IMR-90 (cell line): Measurements from ENCODE around the gene VPS33A. TPM values are rescaled to one million over a fixed set of nuclear protein-coding genes. Genes with fewer than 3 reads are reported as not detected.

Source experiments
- ATAC-seq: fragments of 200-7000 bp; cut with Tn5 transposase; 2 replicates; pipeline ENCODE4 v1.9.1; 2020; ENCODE audit warnings: low read depth, mild to moderate bottlenecking, moderate library complexity
- BruUV-seq: library from RNA; stranded (reverse); fragments of 400-500 nt; replicated peaks from 2 replicates; lab custom pipeline; 2021; lab: Mats Ljungman, UMichigan
- CTCF ChIA-PET: fragments of 300-600 bp; formaldehyde crosslinking; extraction: SDS; loops from one replicate; lab custom pipeline; 2021; ENCODE audit warnings: antibody characterized with exemption; lab: Yijun Ruan, JAX
- POLR2A ChIA-PET: fragments of 300-600 bp; sonication (Branson Sonifier 250); formaldehyde crosslinking; loops from one replicate; lab custom pipeline; 2022; ENCODE audit warnings: antibody characterized with exemption; ENCODE audit not compliant: unreplicated experiment; lab: Charles Lee
- DNase-seq: peaks from one replicate; pipeline ENCODE4 v3.0.0; 2013
- H2AFZ ChIP-seq: replicated peaks from 2 replicates; pipeline ENCODE3; 2013; ENCODE audit warnings: low read length, mild to moderate bottlenecking; ENCODE audit not compliant: poor library complexity
- H2AK5ac ChIP-seq: 2 replicates; pipeline ENCODE4 v1.6.1; 2013; ENCODE audit warnings: low read depth, low read length, inconsistent platforms
- H2AK9ac ChIP-seq: replicated peaks from 2 replicates; pipeline ENCODE3; 2013; ENCODE audit warnings: mild to moderate bottlenecking, low read depth, low read length, moderate library complexity; ENCODE audit not compliant: poor library complexity
- H2BK120ac ChIP-seq: 2 replicates; pipeline ENCODE4 v1.6.1; 2013; ENCODE audit warnings: low read depth, low read length, inconsistent platforms
- H2BK15ac ChIP-seq: 3 replicates; pipeline ENCODE4 v1.6.1; 2013; ENCODE audit warnings: low read depth, low read length, inconsistent platforms
- H2BK20ac ChIP-seq: 2 replicates; pipeline ENCODE4 v1.6.1; 2013; ENCODE audit warnings: low read depth, mild to moderate bottlenecking, inconsistent platforms, low read length, moderate library complexity
- H2BK5ac ChIP-seq: 2 replicates; pipeline ENCODE4 v1.6.1; 2013; ENCODE audit warnings: mild to moderate bottlenecking, low read depth, low read length, inconsistent platforms; ENCODE audit not compliant: poor library complexity, severe bottlenecking
- H3K14ac ChIP-seq: replicated peaks from 2 replicates; pipeline ENCODE4 v1.6.1; 2013; ENCODE audit warnings: low read depth, low read length, inconsistent platforms
- H3K18ac ChIP-seq: 2 replicates; pipeline ENCODE4 v1.6.1; 2013; ENCODE audit warnings: low read depth, low read length, control low read depth
- H3K23ac ChIP-seq: 2 replicates; pipeline ENCODE4 v1.6.1; 2013; ENCODE audit warnings: low read depth, low read length, inconsistent platforms
- H3K27ac ChIP-seq: 2 replicates; pipeline ENCODE4 v1.5.1; 2013; ENCODE audit warnings: mild to moderate bottlenecking, control low read depth, low read length; ENCODE audit not compliant: insufficient read depth
- H3K27me3 ChIP-seq: 2 replicates; pipeline ENCODE4 v1.6.1; 2013; ENCODE audit warnings: low read length; ENCODE audit not compliant: control insufficient read depth, insufficient read depth
- H3K36me3 ChIP-seq: 2 replicates; pipeline ENCODE4 v1.6.1; 2013; ENCODE audit warnings: low read length, mixed read lengths; ENCODE audit not compliant: control insufficient read depth, insufficient read depth
- H3K4ac ChIP-seq: 2 replicates; pipeline ENCODE4 v1.6.1; 2013; ENCODE audit warnings: low read depth, low read length, inconsistent platforms
- H3K4me1 ChIP-seq: 2 replicates; pipeline ENCODE4 v1.6.1; 2013; ENCODE audit warnings: low read length, mixed read lengths; ENCODE audit not compliant: control insufficient read depth, insufficient read depth
- H3K4me2 ChIP-seq: 2 replicates; pipeline ENCODE4 v1.6.1; 2013; ENCODE audit warnings: low read depth, mild to moderate bottlenecking, control low read depth, low read length, moderate library complexity
- H3K4me3 ChIP-seq: 2 replicates; pipeline ENCODE4 v1.5.1; 2013; ENCODE audit warnings: low read depth, mild to moderate bottlenecking, control low read depth, low read length, moderate library complexity; ENCODE audit not compliant: insufficient read depth
- H3K56ac ChIP-seq: 2 replicates; pipeline ENCODE4 v1.6.1; 2013; ENCODE audit warnings: low read length, inconsistent platforms; ENCODE audit not compliant: insufficient read depth; ENCODE audit errors: extremely low read depth
- H3K79me1 ChIP-seq, 2 experiments: 2 replicates each; pipeline ENCODE4 v1.6.1; 2013; ENCODE audit warnings: low read length in 2 of 2, inconsistent platforms in 1 of 2, low read depth in 1 of 2
- H3K9ac ChIP-seq: 2 replicates; pipeline ENCODE4 v1.6.1; 2013; ENCODE audit warnings: low read depth, low read length, control low read depth
- H3K9me1 ChIP-seq: 2 replicates; pipeline ENCODE4 v1.6.1; 2013; ENCODE audit warnings: low read length, inconsistent platforms; ENCODE audit not compliant: insufficient read depth
- H3K9me3 ChIP-seq: 2 replicates; pipeline ENCODE4 v1.6.1; 2013; ENCODE audit warnings: low read length; ENCODE audit not compliant: control insufficient read depth, insufficient read depth
- H4K20me1 ChIP-seq: 2 replicates; pipeline ENCODE4 v1.6.1; 2013; ENCODE audit warnings: low read length, inconsistent platforms; ENCODE audit not compliant: insufficient read depth
- H4K5ac ChIP-seq: 2 replicates; pipeline ENCODE4 v1.6.1; 2013; ENCODE audit warnings: mild to moderate bottlenecking, low read depth, low read length, control low read depth
- H4K8ac ChIP-seq, 2 experiments: 2 replicates each; pipeline ENCODE4 v1.6.1; 2013; ENCODE audit warnings: low read depth in 2 of 2, low read length in 2 of 2, control low read depth in 1 of 2, inconsistent platforms in 1 of 2
- H4K91ac ChIP-seq: 2 replicates; pipeline ENCODE4 v1.6.1; 2013; ENCODE audit warnings: low read depth, low read length, inconsistent platforms; ENCODE audit not compliant: insufficient read depth
- BHLHE40 ChIP-seq: fragments of 150-350 bp; IDR thresholded peaks from 2 replicates; pipeline ENCODE4 v1.6.1; 2016; ENCODE audit warnings: mild to moderate bottlenecking, low read depth, low read length
- CEBPB ChIP-seq: IDR thresholded peaks from 2 replicates; pipeline ENCODE4 v1.6.1; 2012; ENCODE audit warnings: low read depth, low read length, improper control_type of control experiment
- CHD1 ChIP-seq: IDR thresholded peaks from 2 replicates; pipeline ENCODE4 v1.6.1; 2012; ENCODE audit warnings: low read depth, low read length, improper control_type of control experiment
- FOS ChIP-seq: fragments of 150-350 bp; IDR thresholded peaks from 2 replicates; pipeline ENCODE4 v1.6.1; 2016; ENCODE audit warnings: low read depth, low read length
- MAFK ChIP-seq: IDR thresholded peaks from 2 replicates; pipeline ENCODE4 v1.6.1; 2012; ENCODE audit warnings: low read depth, low read length, improper control_type of control experiment
- MAZ ChIP-seq: IDR thresholded peaks from 2 replicates; pipeline ENCODE4 v1.6.1; 2012; ENCODE audit warnings: low read depth, mild to moderate bottlenecking, low read length, improper control_type of control experiment, moderate library complexity, borderline replicate concordance
- MXI1 ChIP-seq: IDR thresholded peaks from 2 replicates; pipeline ENCODE4 v1.6.1; 2012; ENCODE audit warnings: low read depth, mild to moderate bottlenecking, low read length, moderate library complexity, borderline replicate concordance
- NFE2L2 ChIP-seq: fragments of 150-350 bp; IDR thresholded peaks from 2 replicates; pipeline ENCODE4 v1.6.1; 2016; ENCODE audit warnings: low read depth, mild to moderate bottlenecking, low read length
- POLR2A ChIP-seq: IDR thresholded peaks from 2 replicates; pipeline ENCODE4 v1.6.1; 2012; ENCODE audit warnings: mild to moderate bottlenecking, low read depth, low read length
- RAD21 ChIP-seq: IDR thresholded peaks from 2 replicates; pipeline ENCODE4 v1.6.1; 2012; ENCODE audit warnings: low read length, improper control_type of control experiment
- RCOR1 ChIP-seq: IDR thresholded peaks from 2 replicates; pipeline ENCODE4 v1.6.1; 2012; ENCODE audit warnings: mild to moderate bottlenecking, low read length, improper control_type of control experiment; ENCODE audit not compliant: insufficient replicate concordance
- RFX5 ChIP-seq: IDR thresholded peaks from 2 replicates; pipeline ENCODE4 v1.8.0; 2012; ENCODE audit warnings: low read depth, mild to moderate bottlenecking, low read length, moderate library complexity
- USF2 ChIP-seq: fragments of 150-350 bp; IDR thresholded peaks from 2 replicates; pipeline ENCODE4 v1.6.1; 2017; ENCODE audit warnings: mild to moderate bottlenecking, antibody characterized with exemption, low read length, low read depth
- WGBS, 2 experiments: methylation state at CpG; one replicate each; pipeline versions ENCODE4 v1.1.5 to v1.1.7; 2013; ENCODE audit warnings: missing lambda C conversion rate in 2 of 2; ENCODE audit not compliant: insufficient read length in 1 of 2; ENCODE audit errors: extremely low coverage in 2 of 2; 5-methylcytosine and 5-hydroxymethylcytosine counted together
- dilution Hi-C: fragments of 300-500 bp; cut with HindIII; formaldehyde crosslinking; loops from one replicate; pipeline ENCODE4 v1.14.3; 2018; ENCODE audit warnings: low sequenced_read_pairs; ENCODE audit not compliant: unreplicated experiment
- in situ Hi-C: fragments of 300-500 bp; cut with MboI; formaldehyde crosslinking; loops from 3 replicates; pipeline ENCODE4 v1.14.3; 2019; ENCODE audit warnings: low sequenced_read_pairs, inconsistent platforms, mixed read lengths
- intact Hi-C: fragments of 100-400 bp; cut with micrococcal nuclease; formaldehyde crosslinking; loops from 2 replicates; pipeline ENCODE4 v1.10.0; 2022
- polyA plus RNA-seq, 3 experiments: library from polyadenylated mRNA; depleted of rRNA; stranded (reverse); fragments of >200 nt; gene quantifications; 2 replicates each; pipeline ENCODE4 v1.2.3, GENCODE V29; 2012; ENCODE audit warnings: low replicate concordance in 1 of 3
- total RNA-seq: library from RNA; depleted of rRNA; stranded (reverse); fragments of >200 nt; gene quantifications from 2 replicates; pipeline ENCODE4 v1.2.3, GENCODE V29; 2012
- TF ChIP-seq, protein P1 (sequence below): fragments of 150-350 bp; IDR thresholded peaks from 2 replicates; pipeline ENCODE4 v1.6.1; 2016; ENCODE audit warnings: low read depth, mild to moderate bottlenecking, low read length, moderate library complexity, borderline replicate concordance
- TF ChIP-seq, protein P2 (sequence below): conservative IDR thresholded peaks from 2 replicates; pipeline ENCODE4 v1.5.1; 2012; ENCODE audit warnings: mild to moderate bottlenecking, low read depth, low read length, improper control_type of control experiment

VPS33A gene
- total and polyA plus RNA-seq, 2 of the 4 experiments (the other 2 are of a cell fraction): 14.0 to 20.3 TPM

DNA sequence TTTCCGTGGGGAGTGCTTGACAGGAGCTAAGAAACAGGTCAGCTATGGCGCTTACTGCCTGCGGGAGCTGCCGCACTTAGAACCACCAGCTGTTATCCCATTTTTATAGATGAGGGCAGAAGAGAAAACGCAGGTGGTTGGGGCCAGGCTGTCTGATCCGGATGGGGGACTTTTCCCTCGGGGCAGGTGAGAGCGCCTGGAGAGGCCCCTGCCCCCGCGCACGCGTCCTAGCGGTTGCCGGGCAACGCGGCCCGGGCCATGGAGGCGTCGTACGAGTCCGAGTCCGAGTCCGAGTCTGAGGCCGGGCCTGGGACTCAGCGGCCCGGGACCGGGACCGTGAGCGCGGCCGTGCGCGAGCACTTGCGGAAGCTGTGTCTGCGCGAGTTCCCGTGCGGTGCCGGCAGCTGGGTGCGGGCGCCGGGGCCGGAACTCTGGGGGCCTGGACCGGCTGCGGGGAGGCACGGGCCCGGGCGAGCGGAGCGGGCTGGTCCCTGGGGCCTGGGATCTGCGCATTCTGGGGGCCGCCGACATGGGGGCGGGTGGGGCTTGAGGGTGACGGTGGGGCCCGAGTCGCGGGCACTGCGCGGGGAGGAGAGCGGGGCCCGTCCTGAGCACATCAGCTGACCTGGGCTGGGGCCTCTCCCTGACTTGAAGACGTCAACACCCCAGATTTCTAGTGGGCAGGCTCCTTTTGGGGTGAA, 83.3 kb downstream of the VPS33A start, which contains the start of gene LRRC43:
Gene LRRC43, plus strand, starts transcription at position 237 of the 701 bp plus-strand sequence. Its CDS starts 22 bp downstream, at position 259.
- no peak within 1 kb of the TSS for H3K14ac ChIP-seq
- peak within 1 kb of the TSS; percentile 60; the same call in 1 of the 2 replicates for H2BK120ac ChIP-seq
- no peak within 1 kb of the TSS for H3K9ac ChIP-seq
- H4K20me1 ChIP-seq: peaks cover 4% of the 10 kb centered on the region; the same call in 1 of the 2 replicates
- ChIA-PET POLR2A (no interaction called here), CTCF (interaction anchor here (0.9 kb wide), 1 partner anchor 129 kb away, joined by 3 read pairs; no protein-coding TSS in a partner anchor)
- H3K36me3 ChIP-seq: no peaks in the 10 kb centered on the region
- H3K4me3 ChIP-seq: peak within 1 kb of the TSS; percentile 31
- H3K27me3 ChIP-seq: no peaks in the 10 kb centered on the region
- DNase-seq (no peak), ATAC-seq (no peak)
- H3K18ac ChIP-seq: no peak within 1 kb of the TSS
- in situ Hi-C loops (no loop called here), intact Hi-C loops (no loop called here), dilution Hi-C loops (no loop called here)
- H3K56ac ChIP-seq: no peak within 1 kb of the TSS
- H3K27ac ChIP-seq: no peak within 1 kb of the TSS
- no peak within 1 kb of the TSS for H2BK5ac ChIP-seq
- no peak within 1 kb of the TSS for H2BK20ac ChIP-seq
- H3K23ac ChIP-seq: no peak within 1 kb of the TSS
- H2AK5ac ChIP-seq: peak within 1 kb of the TSS; percentile 59; the same call in 1 of the 2 replicates
- no peak within 1 kb of the TSS; the same call in 1 of the 2 replicates for H4K5ac ChIP-seq
- peak within 1 kb of the TSS; percentile 26 for H2AK9ac ChIP-seq
- 0 out of 2 replicates have a peak, but pooled peaks cover 2% of the 10 kb centered on the region for H3K9me3 ChIP-seq
- BruUV-seq: no TSS peak
- H3K4me1 ChIP-seq: peaks cover 5% of the 10 kb centered on the region; the same call in 1 of the 2 replicates
- 11% methylated on average over 35 of the region's 63 CpGs; no CpG with 5 or more reads in 1 of the 2 experiments for WGBS, 2 experiments
- no peaks in the 10 kb centered on the region for H3K79me1 ChIP-seq
- peaks cover 3% of the 10 kb centered on the region; the same call in 1 of the 2 replicates for H3K9me1 ChIP-seq
- H3K4me2 ChIP-seq: peak within 1 kb of the TSS; percentile 46; the same call in 1 of the 2 replicates
- peak within 1 kb of the TSS; percentile 89 for H2AFZ ChIP-seq
- H2BK15ac ChIP-seq: no peak within 1 kb of the TSS
- H4K91ac ChIP-seq: no peak within 1 kb of the TSS; the same call in 1 of the 2 replicates
- H3K4ac ChIP-seq: no peak within 1 kb of the TSS
- H4K8ac ChIP-seq: peak within 1 kb of the TSS in 1 of 2 experiments; percentile 52; a peak in 1 of 4 replicates
- TF ChIP-seq USF2 (no peak), RAD21 (no peak), MAFK (no peak), CHD1 (no peak), MAZ (no peak), RFX5 (no peak), FOS (no peak), MXI1 (no peak), NFE2L2 (no peak), BHLHE40 (no peak), POLR2A (no peak), CEBPB (no peak), RCOR1 (no peak)
- TF ChIP-seq, protein P1, sequence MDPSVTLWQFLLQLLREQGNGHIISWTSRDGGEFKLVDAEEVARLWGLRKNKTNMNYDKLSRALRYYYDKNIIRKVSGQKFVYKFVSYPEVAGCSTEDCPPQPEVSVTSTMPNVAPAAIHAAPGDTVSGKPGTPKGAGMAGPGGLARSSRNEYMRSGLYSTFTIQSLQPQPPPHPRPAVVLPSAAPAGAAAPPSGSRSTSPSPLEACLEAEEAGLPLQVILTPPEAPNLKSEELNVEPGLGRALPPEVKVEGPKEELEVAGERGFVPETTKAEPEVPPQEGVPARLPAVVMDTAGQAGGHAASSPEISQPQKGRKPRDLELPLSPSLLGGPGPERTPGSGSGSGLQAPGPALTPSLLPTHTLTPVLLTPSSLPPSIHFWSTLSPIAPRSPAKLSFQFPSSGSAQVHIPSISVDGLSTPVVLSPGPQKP: no peak
- TF ChIP-seq, protein P2, sequence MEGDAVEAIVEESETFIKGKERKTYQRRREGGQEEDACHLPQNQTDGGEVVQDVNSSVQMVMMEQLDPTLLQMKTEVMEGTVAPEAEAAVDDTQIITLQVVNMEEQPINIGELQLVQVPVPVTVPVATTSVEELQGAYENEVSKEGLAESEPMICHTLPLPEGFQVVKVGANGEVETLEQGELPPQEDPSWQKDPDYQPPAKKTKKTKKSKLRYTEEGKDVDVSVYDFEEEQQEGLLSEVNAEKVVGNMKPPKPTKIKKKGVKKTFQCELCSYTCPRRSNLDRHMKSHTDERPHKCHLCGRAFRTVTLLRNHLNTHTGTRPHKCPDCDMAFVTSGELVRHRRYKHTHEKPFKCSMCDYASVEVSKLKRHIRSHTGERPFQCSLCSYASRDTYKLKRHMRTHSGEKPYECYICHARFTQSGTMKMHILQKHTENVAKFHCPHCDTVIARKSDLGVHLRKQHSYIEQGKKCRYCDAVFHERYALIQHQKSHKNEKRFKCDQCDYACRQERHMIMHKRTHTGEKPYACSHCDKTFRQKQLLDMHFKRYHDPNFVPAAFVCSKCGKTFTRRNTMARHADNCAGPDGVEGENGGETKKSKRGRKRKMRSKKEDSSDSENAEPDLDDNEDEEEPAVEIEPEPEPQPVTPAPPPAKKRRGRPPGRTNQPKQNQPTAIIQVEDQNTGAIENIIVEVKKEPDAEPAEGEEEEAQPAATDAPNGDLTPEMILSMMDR: no peak
